Measurements from ENCODE around the gene MLIP. TPM values are rescaled to one million over a fixed set of nuclear protein-coding genes. Genes with fewer than 3 reads are reported as not detected.
"Not testable (repeated sequence)": the region's sequence is repeated elsewhere in the genome, so short reads cannot be mapped to it uniquely, and the experiment has no call there.

The MLIP gene
- total RNA-seq, 1 experiment from 2014 or later, result not detected

GRCh38 chr6:54074578-54075195 is 36.6 kb upstream of the MLIP start:
- no peak for TF ChIP-seq SIN3A (IDR thresholded peaks at IDR 0.05; ENCODE audit: borderline replicate concordance, insufficient read depth, low read depth, low read length)
- TF ChIP-seq TCF7L2 (IDR thresholded peaks at IDR 0.05; ENCODE audit: low read depth, low read length), result no peak
- no peak for TF ChIP-seq POLR2AphosphoS5 (IDR thresholded peaks at IDR 0.05; ENCODE audit: low read depth, low read length)
- no peak for TF ChIP-seq CTCF (IDR thresholded peaks at IDR 0.05)
- no peak for TF ChIP-seq REST (IDR thresholded peaks at IDR 0.05; ENCODE audit: insufficient read depth in 1 of 2, low read depth in 2 of 2, low read length in 1 of 2)
- Histone ChIP-seq H3K4me1 (ENCODE audit: control insufficient read depth, insufficient read depth, low read length) (no peaks in the 10 kb centered on the region), H3K4me3 (ENCODE audit: low read depth in 2 of 2, low read length in 2 of 2) (no peak overlapping the region), H3K27ac (ENCODE audit: low read length) (no peak overlapping the region), H3K9me3 (ENCODE audit: control insufficient read depth, insufficient read depth, low read depth, low read length) (no peaks in the 10 kb centered on the region), H3K27me3 (ENCODE audit: control insufficient read depth, insufficient read depth, low read length) (no peaks in the 10 kb centered on the region), H3K36me3 (ENCODE audit: control insufficient read depth, insufficient read depth, low read length) (no peaks in the 10 kb centered on the region)
- intact Hi-C loops (cut with micrococcal nuclease; ENCODE audit: unreplicated experiment) (no loop called here), in situ Hi-C loops (cut with HindIII; ENCODE audit: low pct_unique_long_range_greater_than_20kb, low sequenced_read_pairs) (no loop called here)
- BruUV-seq (replicated peaks), result no TSS peak
- ChIA-PET CTCF (no interaction called here), POLR2A (no interaction called here)
- no peak for ATAC-seq
- no peak for DNase-seq (ENCODE audit: low read depth, low spot score)

DNA sequence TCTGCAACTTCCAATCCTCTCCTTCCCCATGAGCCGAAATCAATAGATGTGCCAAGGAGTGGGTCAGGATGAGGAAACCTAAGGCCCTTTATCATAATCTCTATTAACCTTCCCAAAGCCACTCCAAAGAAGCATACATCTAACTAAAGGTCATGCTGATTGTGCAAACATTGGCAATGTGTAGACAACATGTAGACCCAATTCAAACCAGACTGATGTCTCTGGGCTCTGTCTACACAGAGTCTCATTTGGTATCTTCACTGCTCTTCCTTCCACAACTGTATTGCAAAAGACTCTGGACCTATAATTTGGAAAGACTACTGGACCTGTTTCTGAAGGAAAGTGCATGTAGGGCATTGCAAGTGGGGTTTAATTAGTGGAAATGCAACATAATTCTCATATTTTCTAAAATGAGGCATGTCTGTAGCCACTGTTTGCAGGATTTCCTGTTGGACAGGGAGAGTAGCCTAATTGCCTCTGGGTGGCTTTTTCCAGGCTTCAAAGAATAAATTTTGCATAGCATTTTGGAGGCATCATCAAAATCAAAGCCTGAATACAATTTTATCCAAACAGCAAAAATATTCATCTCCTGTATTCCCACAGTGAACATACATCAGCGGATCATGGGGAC is 35.0 kb upstream of the MLIP start:
- no peaks in the 10 kb centered on the region for H3K4me1 ChIP-seq (ENCODE audit: control insufficient read depth, insufficient read depth, low read length)
- ChIA-PET CTCF (no interaction called here), POLR2A (no interaction called here)
- no peaks in the 10 kb centered on the region for H3K36me3 ChIP-seq (ENCODE audit: control insufficient read depth, insufficient read depth, low read length)
- BruUV-seq (replicated peaks), result no TSS peak
- no peak overlapping the region for H3K4me3 ChIP-seq (ENCODE audit: low read depth in 2 of 2, low read length in 2 of 2)
- no peaks in the 10 kb centered on the region for H3K27me3 ChIP-seq (ENCODE audit: control insufficient read depth, insufficient read depth, low read length)
- H3K27ac ChIP-seq (ENCODE audit: low read length), result no peak overlapping the region
- intact Hi-C loops (cut with micrococcal nuclease; ENCODE audit: unreplicated experiment) (no loop called here), in situ Hi-C loops (cut with HindIII; ENCODE audit: low pct_unique_long_range_greater_than_20kb, low sequenced_read_pairs) (no loop called here)
- TF ChIP-seq SIN3A (IDR thresholded peaks at IDR 0.05; ENCODE audit: borderline replicate concordance, insufficient read depth, low read depth, low read length) (no peak), CTCF (IDR thresholded peaks at IDR 0.05) (no peak), REST (IDR thresholded peaks at IDR 0.05; ENCODE audit: insufficient read depth in 1 of 2, low read depth in 2 of 2, low read length in 1 of 2) (no peak), TCF7L2 (IDR thresholded peaks at IDR 0.05; ENCODE audit: low read depth, low read length) (no peak), POLR2AphosphoS5 (IDR thresholded peaks at IDR 0.05; ENCODE audit: low read depth, low read length) (no peak)
- H3K9me3 ChIP-seq (ENCODE audit: control insufficient read depth, insufficient read depth, low read depth, low read length), result no peaks in the 10 kb centered on the region
- DNase-seq (ENCODE audit: low read depth, low spot score) (no peak), ATAC-seq (no peak)

DNA sequence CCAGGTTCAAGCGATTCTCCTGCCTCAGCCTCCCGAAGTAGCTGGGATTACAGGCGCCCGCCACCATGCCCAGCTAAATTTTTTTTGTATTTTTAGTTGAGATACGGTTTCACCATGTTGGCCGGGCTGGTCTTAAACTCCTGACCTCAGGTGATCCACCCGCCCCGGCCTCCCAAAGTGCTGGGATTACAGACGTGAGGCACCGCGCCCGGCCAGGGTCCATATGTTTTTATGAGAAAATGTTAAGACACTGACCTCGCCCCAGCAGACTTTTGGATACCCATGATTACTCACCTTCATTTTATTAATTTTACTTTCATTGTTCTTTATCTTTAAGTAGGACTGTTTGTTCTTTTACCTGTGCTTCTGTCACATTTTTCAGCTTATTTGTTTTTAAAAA is 29.7 kb upstream of the MLIP start:
- H3K9me3 ChIP-seq (ENCODE audit: control insufficient read depth, insufficient read depth, low read depth, low read length); DNase-seq (ENCODE audit: low read depth, low spot score); intact Hi-C loops (cut with micrococcal nuclease; ENCODE audit: unreplicated experiment); H3K27ac ChIP-seq (ENCODE audit: low read length); H3K36me3 ChIP-seq (ENCODE audit: control insufficient read depth, insufficient read depth, low read length); CTCF ChIA-PET; H3K27me3 ChIP-seq (ENCODE audit: control insufficient read depth, insufficient read depth, low read length); H3K4me3 ChIP-seq (ENCODE audit: low read depth in 2 of 2, low read length in 2 of 2); BruUV-seq (replicated peaks); in situ Hi-C loops (cut with HindIII; ENCODE audit: low pct_unique_long_range_greater_than_20kb, low sequenced_read_pairs); ATAC-seq; POLR2A ChIA-PET; H3K4me1 ChIP-seq (ENCODE audit: control insufficient read depth, insufficient read depth, low read length): not testable (repeated sequence)
